ENCODE results near the gene STX16.
"Not testable (repeated sequence)": the region's sequence is repeated elsewhere in the genome, so short reads cannot be mapped to it uniquely, and the experiment has no call there.

STX16 gene

GRCh38 chr20:58712151-58712791, 61.2 kb downstream of the STX16 start:
- DNase-seq, result peak in 1 of 2 donors; percentile 3

- DNase-seq, result peak in 1 of 2 donors; percentile 7
These were observed 62.0 kb downstream of the STX16 start for GRCh38 chr20:58712806-58713731.

DNA sequence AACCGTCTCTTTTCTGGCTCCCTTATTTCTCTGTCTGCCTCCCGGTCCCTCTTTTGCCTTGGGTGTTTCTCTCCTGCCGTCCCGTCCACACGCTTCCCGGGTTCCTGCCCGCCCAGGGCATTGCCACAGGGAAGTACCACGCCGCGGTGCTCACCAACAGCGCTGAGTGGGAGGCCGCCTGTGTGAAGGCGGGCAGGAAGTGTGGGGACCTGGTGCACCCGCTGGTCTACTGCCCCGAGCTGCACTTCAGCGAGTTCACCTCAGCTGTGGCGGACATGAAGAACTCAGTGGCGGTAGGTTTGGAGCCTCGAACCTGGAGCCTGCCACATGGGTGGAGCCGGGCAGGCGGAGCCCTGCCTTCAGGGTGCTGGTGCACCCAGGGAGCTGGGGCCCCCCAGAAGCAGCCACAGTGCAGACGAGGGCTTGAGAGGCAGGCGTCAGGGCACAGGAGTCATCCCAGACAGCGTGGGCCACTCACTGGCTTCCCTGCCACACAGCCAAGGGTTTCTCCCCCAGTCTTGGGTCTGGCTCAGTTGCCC, 62.8 kb downstream of the STX16 start:
- DNase-seq, result peak in 1 of 2 donors; percentile 6

DNA sequence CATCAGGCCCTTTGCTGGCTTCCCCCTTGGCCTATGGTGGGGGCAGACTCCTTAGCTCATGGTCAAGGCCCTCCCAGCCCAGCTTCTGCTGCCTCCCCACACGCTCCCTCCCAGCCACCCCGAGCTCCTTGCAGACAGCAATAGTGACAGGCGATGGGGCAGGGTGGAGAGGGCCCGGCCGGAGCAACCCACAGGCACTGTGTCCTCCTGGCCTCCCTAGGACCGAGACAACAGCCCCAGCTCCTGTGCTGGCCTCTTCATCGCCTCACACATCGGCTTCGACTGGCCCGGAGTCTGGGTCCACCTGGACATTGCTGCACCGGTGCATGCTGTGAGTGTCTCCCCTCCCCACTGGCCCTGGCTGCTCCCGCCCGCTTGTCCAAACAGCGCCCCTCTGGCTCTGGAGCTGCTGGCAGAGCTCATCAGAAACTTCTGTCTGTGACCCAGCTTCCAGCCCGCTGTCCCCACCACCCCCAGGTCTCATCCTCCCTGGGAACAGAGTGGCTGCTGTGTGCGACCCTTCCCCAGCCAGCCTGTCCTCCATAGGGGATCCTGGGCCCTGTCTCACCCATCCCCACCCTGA, 63.3 kb downstream of the STX16 start:
- peak in 1 of 2 donors; percentile 3 for DNase-seq

- DNase-seq, result peak in 1 of 2 donors; percentile 9
These were observed 63.9 kb downstream of the STX16 start for GRCh38 chr20:58714923-58715351.

GRCh38 chr20:58715391-58715800, 64.3 kb downstream of the STX16 start:
- no peak for DNase-seq

DNA sequence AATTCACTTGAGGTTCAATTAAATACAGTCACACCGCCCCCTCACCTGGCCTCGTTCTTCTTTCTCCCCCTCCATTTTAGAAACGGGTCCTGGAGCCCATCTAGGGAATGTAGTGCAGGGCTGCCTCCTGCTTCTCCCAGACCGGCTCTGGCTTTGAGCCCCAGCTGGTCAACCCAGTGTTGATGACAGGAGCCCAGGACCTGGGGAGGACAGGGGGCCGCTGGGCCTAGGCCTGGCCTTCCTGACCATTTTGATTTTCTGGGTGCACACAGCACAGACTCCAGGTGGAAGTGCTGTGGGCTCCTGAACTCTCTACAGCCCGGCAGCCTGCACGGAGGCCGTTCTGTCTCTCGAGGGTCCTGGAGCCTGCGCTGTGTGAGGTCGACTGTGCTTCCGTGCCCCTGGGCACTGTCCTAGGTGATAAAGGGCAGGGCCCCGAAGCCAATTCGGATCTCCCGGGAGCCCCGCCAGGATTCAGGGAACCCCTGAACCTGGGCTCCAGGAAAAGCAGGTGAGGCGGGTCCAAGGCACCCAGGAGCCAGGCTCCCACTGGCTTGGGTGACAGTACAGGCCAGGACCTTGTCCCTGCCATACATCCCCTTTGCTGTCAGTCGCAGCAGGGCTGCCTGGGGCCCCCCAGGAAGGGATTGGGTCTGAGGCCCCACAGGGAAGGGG, 64.9 kb downstream of the STX16 start:
- DNase-seq, result peak in 1 of 2 donors; percentile 10

GRCh38 chr20:58716476-58717277, 65.6 kb downstream of the STX16 start:
- peak in 1 of 2 donors; percentile 9 for DNase-seq

GRCh38 chr20:58717278-58718091, 66.4 kb downstream of the STX16 start:
- peak in 1 of 2 donors; percentile 6 for DNase-seq

DNA sequence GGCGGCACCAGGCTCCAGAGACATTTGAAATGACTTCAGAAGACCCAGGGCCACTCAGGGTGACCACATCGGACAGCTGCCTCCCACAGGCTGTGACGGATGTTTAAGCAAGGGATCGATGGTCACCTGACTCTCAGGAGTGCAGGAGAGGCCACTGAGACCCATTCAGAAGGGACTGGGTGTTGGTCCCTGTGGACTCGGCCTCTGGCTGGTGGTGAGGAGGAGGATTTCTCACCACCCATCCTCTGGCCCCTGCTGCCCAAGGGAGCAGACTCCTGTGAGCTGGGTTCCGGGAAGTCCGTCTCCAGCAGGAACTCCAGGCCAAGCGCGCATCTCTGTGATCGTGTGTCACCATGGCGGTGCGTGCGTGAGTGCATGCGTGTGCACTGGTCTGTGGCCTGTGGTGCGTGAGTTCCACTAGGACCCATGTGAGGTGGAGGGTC, 67.1 kb downstream of the STX16 start:
- peak in 1 of 2 donors; percentile 3 for DNase-seq

DNA sequence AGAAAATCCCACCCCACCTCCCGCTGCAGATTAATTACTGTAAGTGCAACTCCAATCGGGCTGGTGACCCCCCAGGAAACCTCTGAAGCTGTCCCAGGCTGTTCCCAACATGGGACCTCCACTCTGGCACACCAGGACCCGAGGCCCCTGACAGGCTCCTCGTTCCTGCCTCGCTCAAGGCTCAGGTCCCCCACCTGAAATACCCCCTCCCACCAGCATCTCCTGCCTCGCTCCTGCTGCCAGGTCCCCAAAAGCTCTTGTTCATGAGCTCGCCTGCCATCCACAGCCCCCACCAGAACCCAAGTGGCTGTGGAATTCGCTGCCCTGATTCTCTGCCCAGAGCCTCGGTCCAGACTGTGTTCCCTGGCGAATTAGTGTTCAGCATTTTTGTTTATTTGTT, 67.6 kb downstream of the STX16 start:
- peak in 1 of 2 donors; percentile 5 for DNase-seq

- DNase-seq, result peak in 1 of 2 donors; percentile 10
These were observed 68.2 kb downstream of the STX16 start for GRCh38 chr20:58719258-58719657.

DNA sequence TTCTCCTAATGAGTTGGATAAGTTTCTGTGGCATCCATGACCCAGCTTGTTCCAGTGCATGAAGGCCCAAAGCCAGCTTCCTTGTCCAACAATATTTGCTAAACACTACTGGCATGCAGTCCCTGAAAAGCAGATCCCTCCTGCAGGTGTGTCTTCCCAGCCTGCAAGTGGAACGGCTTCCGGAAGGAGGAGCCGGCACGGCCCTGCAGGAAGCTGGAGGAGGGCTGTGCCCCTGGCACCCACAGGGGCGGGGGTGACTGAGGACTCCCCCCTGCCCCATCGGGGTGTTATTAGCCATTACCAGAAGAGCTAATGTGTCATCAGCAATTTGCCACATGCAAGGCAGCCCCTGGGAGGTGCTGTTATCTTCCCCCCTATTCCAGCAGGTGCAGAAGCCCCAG, 68.9 kb downstream of the STX16 start:
- DNase-seq, result peak in 1 of 2 donors; percentile 3

DNA sequence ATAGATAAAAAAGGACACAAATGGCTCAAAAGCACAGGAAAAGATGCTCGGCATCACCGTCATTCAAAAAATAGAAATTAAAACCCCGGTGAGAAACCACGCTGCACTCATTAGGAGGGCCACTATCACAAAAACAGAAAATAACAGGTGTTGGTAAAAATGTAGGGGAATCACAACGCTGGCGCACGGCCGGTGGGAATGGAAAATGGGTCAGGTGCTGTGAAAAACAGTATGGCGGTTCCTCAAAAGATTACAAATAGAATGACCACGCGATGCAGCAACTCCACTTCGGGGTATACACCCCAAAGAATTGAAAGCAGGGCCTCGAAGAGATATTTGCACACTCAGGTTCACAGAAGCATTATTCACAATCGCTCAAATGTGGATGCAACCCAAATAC, 69.8 kb downstream of the STX16 start:
- DNase-seq, result no peak

DNA sequence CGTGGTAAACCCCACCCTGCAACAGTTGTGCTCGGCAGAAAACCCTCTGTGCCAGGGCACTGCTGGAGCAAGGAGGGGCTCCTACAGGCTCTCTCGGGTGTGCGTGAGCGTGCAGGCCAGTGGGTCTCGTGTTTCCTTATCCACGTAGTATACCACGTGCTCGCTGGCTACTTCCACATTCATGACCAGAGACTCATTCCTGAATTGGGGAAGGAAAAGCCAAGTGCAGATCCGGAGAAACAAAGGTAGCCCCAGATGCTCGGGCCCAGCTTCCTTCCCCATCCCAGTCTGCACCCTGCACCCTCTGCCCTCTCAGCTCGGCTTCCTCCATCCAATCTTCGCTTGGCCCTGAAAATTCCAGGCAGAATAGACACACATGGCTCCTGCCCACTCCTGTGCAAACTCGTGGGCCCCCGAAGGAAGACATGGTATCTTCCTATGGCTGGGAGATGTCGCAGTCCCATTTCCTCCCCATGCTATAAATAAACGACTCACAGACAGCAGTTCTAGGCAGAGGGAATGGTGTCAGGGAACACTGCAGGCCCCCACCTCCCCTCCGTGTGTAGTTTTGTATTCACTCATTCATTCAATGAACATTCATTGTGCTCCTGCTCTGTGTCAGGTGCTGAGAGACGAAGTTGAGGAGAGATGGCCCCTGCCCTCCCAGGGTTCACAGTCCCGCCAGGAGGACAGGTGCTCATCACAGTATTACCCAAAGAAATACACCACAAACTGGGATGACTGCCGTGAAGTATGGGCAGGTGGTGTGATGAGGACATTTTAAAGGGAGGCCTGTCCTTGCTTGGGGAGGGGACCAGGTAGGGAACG, 71.1 kb downstream of the STX16 start:
- peak in 1 of 2 donors; percentile 3 for DNase-seq

DNA sequence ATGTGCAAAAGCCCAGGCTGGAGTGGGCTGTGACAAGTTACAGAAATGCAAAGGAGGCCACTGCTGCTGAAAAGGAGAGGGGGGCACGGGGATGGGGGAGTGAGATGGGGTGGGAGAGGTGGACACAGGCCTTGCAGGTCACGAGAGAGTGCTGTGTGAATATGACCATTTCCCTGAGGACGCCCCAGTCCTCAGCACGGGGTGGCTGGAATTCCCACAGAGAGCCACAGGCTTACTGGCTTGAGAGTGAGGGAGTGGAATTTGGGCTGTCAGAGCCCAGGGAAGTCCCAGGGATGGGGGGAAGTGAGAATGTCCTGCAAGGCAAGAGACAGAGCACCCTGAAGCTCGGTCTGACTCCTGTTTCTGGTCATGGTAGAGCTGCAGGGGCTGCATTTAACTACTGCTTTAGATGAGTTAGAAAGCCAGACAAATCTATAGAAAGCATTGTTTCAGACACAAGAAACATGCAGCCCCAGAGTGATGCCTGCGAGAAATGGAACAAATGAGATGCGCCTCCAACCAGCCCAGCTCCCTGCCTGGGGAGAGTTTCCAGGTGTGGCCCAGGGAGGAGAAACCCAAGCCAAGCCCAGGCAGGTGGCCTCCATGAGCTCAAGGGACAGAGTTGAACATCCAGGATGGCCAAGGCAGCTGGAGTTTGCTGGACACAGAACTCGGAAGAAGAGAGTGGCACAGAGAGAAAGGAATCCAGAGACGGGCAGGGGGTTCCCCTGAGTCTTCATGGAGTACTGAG, 72.0 kb downstream of the STX16 start:
- no peak for DNase-seq

- DNase-seq, result peak in 1 of 2 donors; percentile 9
These were observed 72.5 kb downstream of the STX16 start for GRCh38 chr20:58723628-58723984.

DNA sequence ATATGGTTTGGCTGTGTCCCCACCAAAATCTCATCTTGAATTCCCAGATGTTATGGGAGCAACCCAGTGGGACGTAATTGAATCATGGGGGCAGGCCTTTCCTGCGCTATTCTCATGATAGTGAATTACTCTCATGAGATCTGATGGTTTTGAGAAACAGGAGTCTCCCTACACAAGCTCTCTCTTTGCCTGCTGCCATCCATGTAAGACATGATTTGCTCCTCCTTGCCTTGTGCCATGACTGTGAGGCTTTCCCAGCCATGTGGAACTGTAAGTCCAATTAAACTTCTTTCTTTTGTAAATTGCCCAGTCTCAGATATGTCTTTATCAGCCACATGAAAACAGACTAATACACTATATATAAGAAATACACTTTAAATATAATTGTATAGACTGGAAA, 75.1 kb downstream of the STX16 start:
- not testable (repeated sequence) for DNase-seq

All from CD4-positive, alpha-beta T cell treated with Interleukin-4 for 1 hour (primary cell).